ENCODE measurements around the gene DENND10.
"Not testable (repeated sequence)": the region's sequence is repeated elsewhere in the genome, so short reads cannot be mapped to it uniquely, and the experiment has no call there.

Gene DENND10

DNA sequence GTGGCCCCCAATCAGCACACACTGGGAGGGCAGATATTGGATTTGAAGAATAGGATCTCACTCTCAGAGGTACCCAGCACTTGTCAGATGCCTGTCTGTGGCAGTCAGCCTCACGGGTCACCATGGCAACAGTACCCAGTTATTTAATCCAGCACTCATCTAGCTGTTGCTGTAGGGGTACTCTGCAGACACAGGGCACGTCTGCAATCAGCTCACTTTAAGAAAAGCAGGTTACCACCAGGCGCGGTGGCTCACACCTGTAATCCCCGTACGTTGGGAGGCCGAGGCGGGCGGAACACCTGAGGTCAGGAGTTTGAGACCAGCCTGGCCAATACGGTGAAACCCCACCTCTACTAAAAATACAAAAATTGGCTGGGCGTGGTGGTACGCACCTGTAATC is 49.7 kb downstream of the DENND10 start:
- intact Hi-C loops (cut with DNase I) = no loop called here
- peak in 1 of 42 donors; percentile 41 for DNase-seq

DNA sequence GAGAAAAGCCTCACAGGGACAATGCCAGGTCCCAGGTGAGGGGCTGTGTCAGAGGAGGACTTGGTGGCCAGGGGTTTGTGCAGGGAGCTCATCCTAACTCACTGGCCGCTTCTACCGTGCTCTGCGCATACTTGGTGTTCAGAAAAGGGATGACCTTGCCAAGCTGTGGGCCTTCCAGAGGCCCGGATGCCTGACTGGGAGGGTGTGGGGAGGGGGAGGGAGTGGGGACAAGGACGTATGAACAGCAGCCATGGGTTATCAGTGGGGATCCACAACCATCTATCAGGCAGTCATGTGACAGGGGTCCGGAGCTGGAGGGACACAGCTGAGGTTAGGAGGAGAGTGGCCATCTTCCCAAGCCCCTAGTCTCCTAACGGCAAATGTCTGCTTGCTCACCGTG is 55.4 kb downstream of the DENND10 start:
- intact Hi-C loops (cut with DNase I) = no loop called here
- DNase-seq = no peak

DNA sequence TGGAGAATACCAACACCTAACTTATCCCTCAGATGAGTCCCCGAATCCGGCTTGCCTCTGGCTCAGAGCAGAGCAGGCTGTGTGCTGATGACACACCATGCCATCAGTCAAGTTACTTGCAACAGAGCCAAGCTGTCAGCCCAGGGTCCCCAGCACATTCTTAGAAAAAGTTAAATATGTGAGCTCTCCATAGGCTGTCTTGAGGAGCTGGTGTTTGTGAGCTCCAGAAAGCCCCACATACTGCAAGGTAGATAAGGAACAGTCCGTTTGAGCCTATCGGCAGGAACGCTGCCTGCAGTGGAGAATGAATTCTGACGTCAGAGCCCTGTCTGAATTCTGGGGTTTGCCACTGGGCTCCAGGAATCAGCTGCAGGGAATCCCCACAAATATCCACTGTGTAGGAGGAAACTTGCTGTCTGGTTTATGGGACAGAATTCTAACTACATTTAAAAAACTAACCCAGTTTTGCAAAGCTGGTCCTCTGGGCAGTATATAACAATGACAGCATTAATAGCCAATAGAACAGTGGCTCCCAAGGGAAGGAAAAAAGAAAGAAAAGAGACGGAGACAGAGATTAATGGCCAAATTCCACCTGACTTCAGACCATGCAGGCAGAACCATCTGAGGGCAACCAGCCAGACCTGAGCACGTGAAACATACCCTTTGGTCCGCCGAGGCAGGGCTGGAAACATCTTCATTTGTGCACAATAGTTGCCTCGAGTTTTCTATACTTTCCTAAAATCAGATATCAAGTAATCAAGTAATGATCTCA is 58.0 kb downstream of the DENND10 start:
- DNase-seq = no peak
- intact Hi-C loops (cut with DNase I) = no loop called here

DNA sequence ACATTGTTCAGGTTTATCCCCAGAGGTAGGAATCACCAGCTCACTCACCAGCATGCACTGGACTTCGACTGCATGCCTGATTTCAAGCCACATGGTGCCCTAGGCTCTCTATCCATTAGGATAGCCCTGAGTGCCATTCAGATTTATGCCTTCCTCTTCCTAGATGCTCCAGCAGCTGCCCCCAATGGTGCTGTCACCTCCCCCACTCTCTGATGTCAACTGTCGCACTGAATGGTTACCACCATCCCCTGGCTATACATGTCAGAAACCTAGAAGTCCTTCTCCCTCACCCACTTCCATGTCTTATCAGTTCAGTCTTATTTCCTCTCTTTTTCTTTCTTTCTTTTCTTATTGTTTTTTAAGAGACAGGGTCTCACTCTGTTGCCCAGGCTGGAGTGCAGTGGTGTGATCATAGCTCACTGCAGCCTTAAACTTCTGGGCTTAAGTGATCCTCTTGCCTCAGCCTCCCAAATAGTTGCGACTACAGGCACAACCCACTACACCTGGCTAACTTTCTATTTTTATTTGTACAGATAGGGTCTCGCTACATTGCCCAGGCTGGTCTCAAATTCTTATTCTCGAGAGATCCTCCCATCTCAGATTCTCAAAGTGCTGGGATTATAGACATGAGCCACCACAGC is 58.7 kb downstream of the DENND10 start:
- DNase-seq = no peak
- intact Hi-C loops (cut with DNase I) = no loop called here

DNA sequence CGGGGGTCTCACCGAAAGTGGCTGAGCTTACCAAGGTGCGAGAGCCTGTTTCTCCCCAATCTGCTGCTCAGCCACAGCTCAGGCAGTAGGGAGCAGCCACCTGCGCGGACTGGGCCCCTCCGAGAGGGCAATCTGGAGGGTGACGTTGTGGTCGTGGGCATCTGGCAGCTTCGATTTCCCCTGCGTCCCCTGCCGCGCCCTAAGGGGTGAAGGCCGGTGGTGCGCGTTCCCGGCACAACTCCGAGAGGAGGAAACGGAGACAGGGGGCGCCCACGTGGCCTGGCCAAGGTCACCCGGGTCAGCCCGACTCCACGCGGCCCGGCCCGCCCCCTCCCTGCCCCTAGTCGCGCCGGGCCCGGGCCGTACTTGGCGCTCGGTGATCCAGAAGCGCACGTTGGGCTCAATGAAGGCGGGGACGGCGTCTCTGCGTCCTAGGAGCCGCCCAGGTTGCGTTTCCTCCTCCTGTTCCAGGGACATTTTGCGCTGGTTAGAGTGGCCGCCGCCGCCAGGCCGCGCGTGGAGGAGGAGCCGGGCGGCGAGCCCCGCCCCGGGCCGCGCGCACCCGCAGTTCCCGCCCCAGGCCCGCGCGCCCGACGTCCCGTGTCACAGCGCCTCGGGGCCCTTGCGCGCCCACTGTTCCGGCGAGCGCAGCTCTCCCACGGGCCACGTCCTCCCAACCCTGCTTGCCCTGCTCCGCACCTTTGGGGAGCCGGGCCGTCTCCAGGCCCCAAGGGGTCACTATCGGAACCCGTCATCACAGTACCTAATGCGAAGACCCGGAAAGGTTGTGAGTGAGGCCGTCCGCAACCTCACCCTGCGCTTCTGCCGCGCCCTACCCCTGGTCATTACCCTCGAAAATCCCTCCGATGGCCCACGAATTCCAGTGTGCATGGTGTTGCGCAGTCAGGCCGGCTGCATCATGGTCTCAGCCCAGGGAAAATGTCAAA is 61.5 kb downstream of the DENND10 start, which contains the start of gene SFXN4:
Gene SFXN4, minus strand, starts transcription at position 544 of the 947 bp plus-strand sequence. Its CDS starts 67 bp downstream, at position 477.
- intact Hi-C loops (cut with DNase I) = no loop called here
- peak; percentile 58 to 93 (median 86) for DNase-seq

DNA sequence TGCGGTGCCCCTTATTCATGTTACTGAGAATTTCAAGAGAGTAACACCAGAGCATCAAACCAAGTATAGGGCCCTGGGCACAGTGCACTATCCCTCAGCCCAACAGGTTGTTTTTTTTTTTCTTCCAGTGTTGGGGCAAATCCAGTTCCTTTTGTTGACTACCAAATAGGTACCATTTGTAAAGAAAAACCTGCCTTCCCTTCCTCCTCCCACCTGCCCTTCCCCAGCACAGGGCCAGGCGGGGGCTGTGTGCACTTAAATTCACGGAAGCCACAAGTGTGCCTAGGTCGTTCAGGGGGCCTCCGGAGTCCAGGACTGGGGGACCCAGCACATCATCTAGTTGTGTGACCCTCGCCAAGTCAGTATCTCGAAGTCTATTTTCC is 62.2 kb downstream of the DENND10 start:
- peak in 1 of 42 donors; percentile 10 for DNase-seq
- intact Hi-C loops (cut with DNase I) = no loop called here

DNA sequence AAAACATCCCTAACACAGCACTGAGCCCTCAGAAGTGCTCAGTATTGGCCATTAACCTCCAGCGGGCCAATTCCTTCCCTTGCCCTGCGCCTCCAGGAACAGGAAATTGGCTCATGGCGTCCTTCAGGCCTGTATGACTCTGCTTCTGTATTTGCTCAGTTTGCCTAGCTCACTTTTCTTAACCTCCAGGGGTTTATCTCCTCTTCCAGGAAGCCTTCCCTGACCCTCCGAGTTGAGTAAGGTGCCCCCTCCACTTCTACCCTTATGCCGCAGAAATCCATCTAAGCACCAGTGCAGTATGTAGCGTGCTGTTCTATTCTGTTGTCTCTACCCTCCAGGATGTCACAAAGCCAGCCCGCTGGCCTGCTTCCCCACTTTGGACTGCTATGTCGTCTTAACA is 62.7 kb downstream of the DENND10 start:
- intact Hi-C loops (cut with DNase I) = no loop called here
- no peak for DNase-seq

DNA sequence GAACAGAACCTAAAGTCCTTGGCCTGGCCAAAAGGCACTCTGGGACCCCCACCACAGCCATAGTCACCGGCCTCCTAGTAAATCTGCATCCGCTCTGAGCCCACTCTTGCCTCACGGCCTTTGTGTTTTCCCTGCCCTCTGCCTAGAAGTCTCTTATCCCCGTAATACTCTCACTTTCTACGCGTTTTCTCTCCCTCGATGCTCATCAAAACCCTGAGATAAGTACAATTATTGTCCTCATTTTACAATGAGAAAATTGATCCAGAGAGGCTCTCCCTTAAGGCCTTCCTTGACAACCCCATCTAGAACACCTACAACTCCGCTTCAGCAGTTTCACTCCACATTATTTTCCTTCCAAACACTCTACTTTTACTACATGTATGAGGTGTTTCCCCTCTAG is 63.1 kb downstream of the DENND10 start:
- intact Hi-C loops (cut with DNase I) = no loop called here
- DNase-seq = no peak

DNA sequence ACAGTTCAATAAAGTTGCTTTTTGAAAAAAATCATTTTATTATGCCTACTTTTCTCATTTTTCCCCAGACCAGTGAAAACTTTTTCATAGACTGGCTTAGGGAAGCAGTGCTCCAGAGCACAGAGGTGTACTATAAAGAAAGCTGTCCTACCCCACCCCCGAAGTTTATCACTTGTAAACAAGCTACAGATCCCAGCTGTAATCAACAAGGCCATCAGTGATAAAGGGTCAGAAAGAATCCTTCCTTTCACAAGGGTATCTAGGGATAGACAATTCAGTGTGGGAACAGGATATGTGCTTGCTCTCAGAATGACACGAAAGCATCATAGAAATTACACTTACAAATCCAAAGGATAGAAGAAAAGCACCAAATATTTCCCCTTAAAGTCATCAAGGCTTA is 70.2 kb downstream of the DENND10 start:
- no peak for DNase-seq
- intact Hi-C loops (cut with DNase I) = no loop called here

DNA sequence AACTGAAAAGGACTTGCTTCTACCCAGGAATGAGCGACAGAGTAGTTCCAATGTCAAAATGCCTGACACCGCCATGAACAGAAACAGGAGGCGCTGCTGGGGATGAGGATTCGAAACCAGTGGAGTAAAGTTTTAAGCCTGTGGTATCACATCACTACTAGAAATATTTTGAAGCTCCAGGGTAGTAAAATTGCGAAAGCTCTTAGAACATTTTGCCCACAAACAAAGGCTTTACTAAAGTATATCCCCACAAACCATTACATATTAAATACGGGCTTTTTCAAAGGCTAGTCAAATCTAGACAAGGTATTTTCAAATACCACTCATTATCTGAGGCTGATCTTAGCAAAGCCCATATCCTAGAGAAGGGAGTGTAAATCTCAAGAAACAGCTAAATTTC is 72.3 kb downstream of the DENND10 start:
- DNase-seq = no peak
- intact Hi-C loops (cut with DNase I) = no loop called here

DNA sequence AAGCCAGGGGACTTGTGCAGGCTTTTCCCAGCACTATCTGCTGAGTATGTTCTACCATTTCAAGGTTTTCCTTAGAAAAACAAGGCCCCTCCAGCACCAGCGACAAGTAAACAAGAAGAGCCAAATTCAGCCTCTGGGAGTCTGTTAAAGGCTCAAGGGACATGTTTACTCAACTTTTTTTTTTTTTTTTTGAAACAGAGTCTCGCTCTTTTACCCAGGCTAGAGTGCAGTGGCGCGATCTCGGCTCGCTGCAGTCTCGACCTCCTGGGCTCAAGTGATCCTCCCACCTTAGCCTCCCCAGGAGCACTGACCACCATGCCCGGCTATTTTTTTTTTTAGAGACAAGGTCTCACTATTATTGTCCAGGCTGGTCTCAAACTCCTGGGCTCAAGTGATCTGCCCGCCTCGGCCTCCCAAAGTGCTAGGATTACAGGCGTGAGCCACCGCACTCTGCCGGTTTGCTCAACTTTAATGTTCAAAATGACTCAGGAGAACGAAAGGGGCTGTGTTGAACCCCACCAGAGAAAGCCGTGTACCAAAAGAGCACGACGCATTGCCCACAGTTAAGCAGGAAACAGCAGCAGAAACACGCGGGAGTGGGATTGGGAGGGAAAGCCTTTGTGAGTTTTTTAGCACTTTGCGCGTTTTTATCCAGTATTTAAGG is 73.9 kb downstream of the DENND10 start:
- DNase-seq = peak in 2 of 42 donors; percentile 14 to 36

DNA sequence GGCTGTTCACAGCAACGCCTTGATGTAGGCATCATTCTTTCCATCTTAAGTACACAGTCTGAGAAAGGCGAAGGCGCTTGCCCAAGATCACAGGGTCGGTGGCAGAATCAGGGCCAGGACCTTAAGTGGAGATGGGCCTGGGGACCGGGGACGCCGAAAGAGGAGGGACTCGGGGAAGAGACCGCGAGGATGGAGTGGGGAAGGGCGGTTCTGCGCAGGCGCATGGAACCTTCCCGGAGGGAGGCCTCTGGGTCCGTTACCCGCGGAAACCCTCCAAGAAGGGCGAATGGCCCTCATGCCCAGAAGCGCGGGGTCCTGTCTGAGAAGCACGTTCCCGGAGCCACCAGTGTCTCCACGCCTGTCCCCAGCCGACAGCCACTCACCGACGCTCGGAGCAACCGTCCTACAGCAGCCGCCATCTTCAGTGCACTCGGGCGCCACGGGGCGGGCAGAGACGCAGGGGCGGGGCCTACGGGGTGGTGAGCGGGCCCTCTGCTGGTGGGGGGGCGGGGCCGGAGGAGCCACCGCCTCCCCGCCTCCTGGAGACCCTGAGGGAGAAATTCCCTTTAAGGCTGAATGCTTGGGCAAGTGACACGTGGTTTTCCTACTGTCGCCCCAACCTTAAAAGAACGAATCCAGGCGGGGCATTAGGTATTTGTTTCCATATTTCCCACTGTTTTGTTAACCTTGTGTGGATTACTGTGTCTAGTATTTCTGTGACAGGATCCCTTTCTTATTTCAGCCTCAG is 74.6 kb downstream of the DENND10 start, which contains the start of gene PRDX3:
Gene PRDX3, minus strand, starts transcription at position 441 of the 748 bp plus-strand sequence. Its CDS starts 22 bp downstream, at position 419.
- DNase-seq = peak; percentile 84 to 97 (median 94)
- intact Hi-C loops (cut with DNase I) = no loop called here

More for the DNA sequence above, 73.9 kb downstream of the DENND10 start:
- intact Hi-C loops (cut with DNase I) = no loop called here

DNA sequence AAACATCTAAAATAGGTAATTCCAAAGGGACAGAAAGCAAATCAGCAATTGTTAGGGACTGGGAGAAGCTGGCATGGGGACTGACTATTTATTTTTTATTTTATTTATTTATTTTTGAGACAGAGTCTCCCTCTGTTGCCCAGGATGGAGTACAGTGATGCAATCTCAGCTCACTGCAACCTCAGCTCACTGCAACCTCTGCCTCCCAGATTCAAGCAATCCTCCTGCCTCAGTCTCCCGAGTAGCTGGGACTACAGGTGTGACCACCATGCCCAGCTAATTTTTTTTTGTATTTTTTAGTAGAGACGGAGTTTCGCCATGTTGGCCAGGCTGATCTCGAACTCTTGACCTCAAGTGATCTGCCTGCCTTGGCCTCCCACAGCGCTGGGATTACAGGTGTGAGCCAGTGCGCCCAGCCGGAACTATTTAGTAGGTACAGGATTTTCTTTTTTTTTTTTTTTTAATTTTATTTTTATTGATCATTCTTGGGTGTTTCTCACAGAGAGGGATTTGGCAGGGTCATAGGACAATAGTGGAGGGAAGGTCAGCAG is 77.0 kb downstream of the DENND10 start:
- DNase-seq; intact Hi-C loops (cut with DNase I): not testable (repeated sequence)

DNA sequence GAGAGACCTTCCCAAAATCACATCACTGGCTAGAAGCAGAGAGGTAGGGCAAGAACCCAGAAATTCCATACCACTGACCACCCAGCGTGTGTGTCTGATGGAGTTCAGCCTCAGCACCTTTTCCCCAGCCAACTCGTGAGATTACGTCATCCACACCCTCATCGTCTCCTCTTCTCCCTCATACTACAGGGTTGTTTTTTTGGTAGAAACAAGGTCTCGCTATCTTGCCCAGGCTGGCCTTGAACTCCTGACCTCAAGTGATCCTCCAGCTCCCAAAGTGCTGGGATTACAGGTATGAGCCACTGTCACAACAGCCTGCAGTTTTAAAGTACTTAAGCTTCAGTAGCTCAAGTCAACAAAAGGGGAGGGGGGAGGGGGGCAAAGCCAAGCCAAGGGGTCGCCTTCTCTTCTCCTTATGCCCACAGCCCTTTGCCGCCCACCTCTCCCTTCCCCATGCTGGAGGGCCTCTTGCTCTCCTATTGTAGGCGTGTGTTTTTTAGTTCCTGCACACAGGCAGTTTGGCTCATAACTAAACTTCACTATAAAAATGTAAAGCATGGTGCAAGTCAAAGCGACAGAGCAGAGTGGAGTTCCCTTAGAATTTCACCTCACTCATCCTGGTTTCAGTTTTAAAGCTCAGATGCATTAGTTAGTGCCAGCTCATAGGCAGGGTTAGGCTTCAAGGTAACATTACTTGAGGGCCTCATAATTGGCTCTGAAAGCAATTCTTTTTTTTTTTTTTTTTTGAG is 79.9 kb downstream of the DENND10 start:
- intact Hi-C loops (cut with DNase I) = no loop called here
- DNase-seq = no peak

Measured in head of caudate nucleus (tissue), 42 donors.